Left colon (tissue), 2 donors: Measurements from ENCODE around the gene KIR2DL3. TPM values are rescaled to one million over a fixed set of nuclear protein-coding genes. Genes with fewer than 3 reads are reported as not detected.
"Not testable (repeated sequence)": the region's sequence is repeated elsewhere in the genome, so short reads cannot be mapped to it uniquely, and the experiment has no call there.

Source experiments
- ATAC-seq: fragments of 200-7000 bp; cut with Tn5 transposase; one replicate; pipeline ENCODE4 v1.9.1; 2020; ENCODE audit warnings: mild to moderate bottlenecking, moderate library complexity
- DNase-seq, 2 donors: peaks; one replicate each; pipeline ENCODE4 v3.0.0-alpha.2; 2020
- intact Hi-C, 2 donors: fragments of 100-400 bp; cut with DNase I in 1 of 2; cut with micrococcal nuclease in 1 of 2; formaldehyde crosslinking; loops; one replicate each; pipeline versions ENCODE4 v1.11.2 to v1.14.0; 2022; cut with DNase I, micrococcal nuclease
- total RNA-seq, 2 donors: library from RNA; stranded (reverse); fragmentation: NEBNext Ultra II Directional; extraction: Animal tissue kit (Norgen Biotek cat#: 25700); gene quantifications; one replicate each; pipeline ENCODE4 v1.2.1, GENCODE V29; 2021
- donor health status: DM: no; HTN: no; CAD: no.
- donor health status: DM: yes; HTN: yes; CAD: no.

KIR2DL3 gene
- total RNA-seq, 2 donors from 2014 or later: not detected

DNA sequence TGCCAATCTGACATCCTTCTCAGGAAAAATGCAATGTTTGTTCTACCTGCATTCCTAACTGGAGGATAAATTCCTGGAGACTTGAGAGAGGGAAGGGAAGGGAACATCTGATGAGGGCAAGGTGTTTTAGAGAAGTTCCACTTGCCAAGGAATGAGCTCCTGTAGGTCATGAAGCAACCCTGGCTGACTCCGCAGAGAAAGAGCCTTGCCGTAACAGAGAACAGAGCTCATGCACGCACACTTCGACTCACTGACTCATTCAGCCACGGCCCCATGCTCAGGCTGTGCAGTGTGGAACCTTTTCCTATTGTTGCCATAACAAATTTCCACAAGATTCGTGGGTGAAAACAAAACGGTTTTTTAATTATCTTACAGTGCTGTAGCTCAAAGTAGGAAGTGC is 40.6 kb downstream of the KIR2DL3 start:
- intact Hi-C loops, ATAC-seq, DNase-seq: not testable (repeated sequence)

DNA sequence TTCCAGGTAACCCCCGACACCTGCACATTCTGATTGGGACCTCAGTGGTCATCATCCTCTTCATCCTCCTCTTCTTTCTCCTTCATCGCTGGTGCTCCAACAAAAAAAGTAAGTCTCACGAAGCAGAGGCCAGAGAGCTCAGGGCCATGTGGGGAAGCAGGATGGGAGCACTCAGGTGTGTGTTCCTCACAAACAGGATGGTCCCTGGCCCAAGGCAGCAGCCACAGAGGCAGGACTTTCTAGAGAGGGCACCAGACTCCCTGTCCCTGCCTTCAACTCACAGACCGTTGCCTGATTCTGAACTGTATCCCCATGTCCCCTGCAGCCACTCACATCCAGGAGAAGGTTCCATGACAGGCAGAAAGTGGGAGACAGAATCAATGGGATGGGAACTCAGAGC is 44.6 kb downstream of the KIR2DL3 start:
- intact Hi-C loops, ATAC-seq, DNase-seq: not testable (repeated sequence)

DNA sequence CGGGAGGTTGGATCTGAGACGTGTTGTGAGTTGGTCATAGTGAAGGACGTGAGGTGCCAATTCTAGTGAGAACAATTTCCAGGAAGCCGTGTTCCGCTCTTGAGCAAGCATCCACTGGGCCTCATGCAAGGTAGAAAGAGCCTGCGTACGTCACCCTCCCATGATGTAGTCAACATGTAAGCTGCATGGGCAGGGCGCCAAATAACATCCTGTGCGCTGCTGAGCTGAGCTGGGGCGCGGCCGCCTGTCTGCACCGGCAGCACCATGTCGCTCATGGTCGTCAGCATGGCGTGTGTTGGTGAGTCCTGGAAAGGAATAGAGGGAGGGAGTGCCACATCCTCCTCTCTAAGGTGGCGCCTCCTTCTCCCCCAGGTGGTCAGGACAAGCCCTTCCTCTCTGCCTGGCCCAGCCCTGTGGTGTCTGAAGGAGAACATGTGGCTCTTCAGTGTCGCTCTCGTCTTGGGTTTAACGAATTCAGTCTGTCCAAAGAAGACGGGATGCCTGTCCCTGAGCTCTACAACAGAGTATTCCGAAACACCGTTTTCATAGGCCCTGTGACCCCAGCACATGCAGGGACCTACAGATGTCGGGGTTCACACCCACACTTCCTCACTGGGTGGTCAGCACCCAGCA is 47.9 kb downstream of the KIR2DL3 start:
- DNase-seq, intact Hi-C loops, ATAC-seq: not testable (repeated sequence)

DNA sequence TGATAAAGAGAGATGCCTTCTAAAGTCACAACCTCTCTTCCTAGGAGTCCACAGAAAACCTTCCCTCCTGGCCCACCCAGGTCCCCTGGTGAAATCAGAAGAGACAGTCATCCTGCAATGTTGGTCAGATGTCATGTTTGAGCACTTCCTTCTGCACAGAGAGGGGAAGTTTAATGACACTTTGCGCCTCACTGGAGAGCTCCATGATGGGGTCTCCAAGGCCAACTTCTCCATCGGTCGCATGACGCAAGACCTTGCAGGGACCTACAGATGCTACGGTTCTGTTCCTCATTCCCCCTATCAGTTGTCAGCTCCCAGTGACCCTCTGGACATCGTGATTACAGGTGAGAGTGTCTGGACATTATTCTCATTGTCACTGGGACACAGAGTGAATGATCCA is 49.8 kb downstream of the KIR2DL3 start:
- ATAC-seq, intact Hi-C loops, DNase-seq: not testable (repeated sequence)

DNA sequence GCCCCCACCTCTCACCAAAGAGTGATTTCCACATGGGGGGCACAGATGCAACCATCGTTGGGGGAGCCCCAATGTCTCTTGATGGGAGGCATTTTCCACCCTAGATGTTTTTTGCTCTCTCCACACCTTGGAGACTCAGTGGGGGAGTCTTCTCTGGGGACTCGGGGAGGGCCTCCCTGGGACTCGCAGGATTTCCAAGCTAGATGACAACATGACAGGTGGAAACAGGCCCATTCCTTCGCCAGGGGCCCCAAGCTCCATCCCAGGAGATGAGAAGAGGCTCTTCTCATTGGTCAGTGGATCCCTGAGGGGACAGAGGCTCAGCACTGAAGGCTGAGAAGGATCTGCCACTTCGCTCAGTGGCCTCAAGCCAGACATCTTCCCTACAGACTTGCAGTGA is 52.4 kb downstream of the KIR2DL3 start:
- DNase-seq: no peak
- intact Hi-C loops: no loop called here
- ATAC-seq: no peak

DNA sequence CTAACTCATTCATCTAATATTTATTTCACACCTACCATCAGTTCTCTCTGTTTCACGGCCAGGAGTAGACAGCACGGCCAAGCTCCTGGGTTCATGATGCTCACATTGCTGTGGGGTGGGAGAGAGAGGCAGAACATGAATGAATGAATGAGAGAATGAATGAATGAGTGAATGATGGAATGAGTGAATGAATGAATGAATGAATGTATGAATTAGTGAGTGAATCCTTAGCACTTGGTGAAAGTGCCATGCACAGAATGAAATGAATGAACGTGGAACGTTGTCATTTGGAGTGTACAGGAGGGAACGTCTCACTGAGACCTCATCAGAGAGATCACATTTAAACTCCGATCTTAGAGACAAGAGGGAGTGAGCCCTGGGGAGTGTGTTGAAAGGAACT is 53.2 kb downstream of the KIR2DL3 start:
- intact Hi-C loops: no loop called here
- no peak for ATAC-seq

DNA sequence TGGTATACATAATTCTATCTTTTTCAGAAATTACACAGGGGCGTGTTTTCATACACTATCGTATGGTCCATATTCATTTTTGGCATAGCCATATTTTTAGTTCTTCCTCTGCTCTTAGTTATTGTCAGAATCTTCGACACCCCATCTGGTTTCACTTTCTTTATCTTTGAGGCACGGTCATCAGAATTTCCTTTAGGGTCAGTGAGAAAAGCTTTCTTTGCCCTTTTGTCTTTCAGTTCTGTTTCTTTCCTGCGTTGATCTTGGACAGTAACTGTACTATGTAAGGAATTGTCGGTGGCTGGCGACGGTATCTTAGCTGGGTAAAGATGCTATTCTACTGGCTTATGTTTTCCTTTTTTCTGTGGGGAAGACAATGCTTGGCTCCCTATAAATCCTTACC is 54.5 kb downstream of the KIR2DL3 start:
- ATAC-seq (no peak), DNase-seq (no peak)
- intact Hi-C loops: no loop called here

More for the DNA sequence above, 53.2 kb downstream of the KIR2DL3 start:
- DNase-seq: no peak

DNA sequence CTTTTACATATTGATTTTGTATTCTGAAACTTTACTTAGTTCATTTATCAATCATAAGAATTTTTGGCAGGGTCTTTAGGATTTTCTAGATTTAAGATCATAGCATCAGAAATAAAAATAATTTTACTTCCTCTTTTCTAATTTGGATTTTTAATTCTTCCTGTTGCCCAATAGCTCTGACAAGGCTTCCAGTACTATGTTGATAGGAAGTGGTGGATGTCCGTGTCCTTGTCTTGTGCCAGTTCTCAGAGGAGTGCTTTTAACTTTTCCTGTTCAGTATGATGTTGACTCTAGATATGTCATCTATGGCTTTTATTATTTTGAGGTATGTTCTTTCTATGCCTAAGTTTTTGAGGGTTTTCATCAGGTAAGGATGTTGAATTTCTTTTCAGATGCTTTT is 57.4 kb downstream of the KIR2DL3 start:
- no peak for ATAC-seq
- DNase-seq: no peak
- intact Hi-C loops: no loop called here

Other genes starting within 250 kb of the KIR2DL3 start
- gene LAIR2, start 235.7 kb upstream of the KIR2DL3 start, total RNA-seq: not detected
- 1 to 10 TPM in 1 of 2 donors, under 1 TPM in 1; 0.55 to 1.1 TPM for gene LILRA2, start 164.7 kb upstream of the KIR2DL3 start, total RNA-seq
- gene LILRA1, start 144.9 kb upstream of the KIR2DL3 start, total RNA-seq: under 1 TPM in 1 of 2 donors, not detected in 1; 0.61 TPM
- 1 to 10 TPM; 2.5 to 4.1 TPM for gene LILRB1, start 108.0 kb upstream of the KIR2DL3 start, total RNA-seq
- 1 to 10 TPM; 2.1 to 5.0 TPM for gene LILRB4, start 75.5 kb upstream of the KIR2DL3 start, total RNA-seq
- not detected for gene KIR3DL3, start 14.1 kb upstream of the KIR2DL3 start, total RNA-seq
- gene KIR2DL1, start 31.3 kb downstream of the KIR2DL3 start, total RNA-seq: not detected
- gene KIR2DL4, start 65.1 kb downstream of the KIR2DL3 start, total RNA-seq: under 1 TPM; 0.49 to 0.87 TPM
- not detected for gene KIR3DL1, start 78.0 kb downstream of the KIR2DL3 start, total RNA-seq
- not detected for gene KIR2DS4, start 94.2 kb downstream of the KIR2DL3 start, total RNA-seq
- gene KIR3DL2, start 111.9 kb downstream of the KIR2DL3 start, total RNA-seq: under 1 TPM in 1 of 2 donors, not detected in 1; 0.15 TPM
- not detected for gene FCAR, start 135.7 kb downstream of the KIR2DL3 start, total RNA-seq
- gene NCR1, start 167.6 kb downstream of the KIR2DL3 start, total RNA-seq: under 1 TPM in 1 of 2 donors, not detected in 1; 0.39 TPM
- under 1 TPM in 1 of 2 donors, not detected in 1; 0.17 TPM for gene NLRP7, start 209.0 kb downstream of the KIR2DL3 start, total RNA-seq
- gene NLRP2, start 227.9 kb downstream of the KIR2DL3 start, total RNA-seq: 1 to 10 TPM; 2.0 to 3.8 TPM